Measurements from ENCODE around the gene GLDC.

- no peak for TF ChIP-seq CTCF (IDR thresholded peaks at IDR 0.05; ENCODE audit: insufficient read depth, low read depth, low read length)
- no peak for TF ChIP-seq EZH2 (IDR thresholded peaks at IDR 0.05; ENCODE audit: insufficient read depth, low read length)
These were observed 80.7 kb downstream of the GLDC start for GRCh38 chr9:6564868-6565267.
